Measurements from ENCODE around the gene OR7G1. TPM values are rescaled to one million over a fixed set of nuclear protein-coding genes. Genes with fewer than 3 reads are reported as not detected.

OR7G1 gene
- total RNA-seq, 1 donor from 2014 or later, result not detected

- H3K27me3 Mint-ChIP-seq, result peaks cover 8% of the 10 kb centered on the region
- H3K4me1 Mint-ChIP-seq, result no peaks in the 10 kb centered on the region
- no peaks in the 10 kb centered on the region for H3K9me3 Mint-ChIP-seq
- ChIA-PET POLR2A (no interaction called here), CTCF (no interaction called here)
- no peak within 1 kb of the TSS for H3K27ac Mint-ChIP-seq
- H3K4me3 Mint-ChIP-seq, result no peak within 1 kb of the TSS
- TF ChIP-seq CTCF (IDR thresholded peaks at IDR 0.05), result no peak
- DNase-seq (no peak), ATAC-seq (ENCODE audit: low read depth) (no peak)
- intact Hi-C loops (cut with micrococcal nuclease), result no loop called here
- no peaks in the 10 kb centered on the region for H3K36me3 Mint-ChIP-seq (ENCODE audit: low read depth)
Measured at GRCh38 chr19:9107375-9107774, 8.2 kb downstream of the OR7G1 start, which contains the start of gene OR7G2. OR7G2 (minus strand) TSS chr19:9107475; CDS start chr19:9103243, 4,232 bp downstream.

GRCh38 chr19:9086761-9087160 is 28.8 kb downstream of the OR7G1 start, which contains the start of gene OR1M1:
OR1M1 (plus strand) TSS chr19:9087061; CDS start chr19:9093245, 6,184 bp downstream.
- no peak for TF ChIP-seq CTCF (IDR thresholded peaks at IDR 0.05)
- DNase-seq (no peak), ATAC-seq (ENCODE audit: low read depth) (no peak)
- POLR2A ChIA-PET, result no interaction called here
- Mint-ChIP-seq H3K9me3 (no peaks in the 10 kb centered on the region), H3K27me3 (peaks cover 2% of the 10 kb centered on the region), H3K4me1 (no peaks in the 10 kb centered on the region), H3K36me3 (ENCODE audit: low read depth) (no peaks in the 10 kb centered on the region), H3K27ac (no peak within 1 kb of the TSS), H3K4me3 (no peak within 1 kb of the TSS)
- CTCF ChIA-PET, result no interaction called here
- intact Hi-C loops (cut with micrococcal nuclease), result no loop called here

- Mint-ChIP-seq H3K27me3 (no peaks in the 10 kb centered on the region), H3K4me1 (no peaks in the 10 kb centered on the region), H3K4me3 (no peak overlapping the region), H3K9me3 (no peaks in the 10 kb centered on the region), H3K36me3 (ENCODE audit: low read depth) (no peaks in the 10 kb centered on the region), H3K27ac (no peak overlapping the region)
- POLR2A ChIA-PET, result no interaction called here
- DNase-seq (no peak), ATAC-seq (ENCODE audit: low read depth) (no peak)
- no peak for TF ChIP-seq CTCF (IDR thresholded peaks at IDR 0.05)
- CTCF ChIA-PET, result no interaction called here
- intact Hi-C loops (cut with micrococcal nuclease), result no loop called here
Measured at GRCh38 chr19:9078651-9079050, 36.9 kb downstream of the OR7G1 start.

GRCh38 chr19:9076901-9077300 is 38.7 kb downstream of the OR7G1 start:
- ATAC-seq (ENCODE audit: low read depth), result no peak
- Mint-ChIP-seq H3K4me1 (no peaks in the 10 kb centered on the region), H3K36me3 (ENCODE audit: low read depth) (no peaks in the 10 kb centered on the region), H3K27ac (no peak overlapping the region), H3K9me3 (no peaks in the 10 kb centered on the region), H3K4me3 (no peak overlapping the region), H3K27me3 (no peaks in the 10 kb centered on the region)
- no peak for TF ChIP-seq CTCF (IDR thresholded peaks at IDR 0.05)
- CTCF ChIA-PET, result no interaction called here
- POLR2A ChIA-PET, result no interaction called here
- no peak for DNase-seq
- intact Hi-C loops (cut with micrococcal nuclease), result no loop called here

- no peaks in the 10 kb centered on the region for H3K9me3 Mint-ChIP-seq
- H3K4me3 Mint-ChIP-seq, result no peak overlapping the region
- ATAC-seq (ENCODE audit: low read depth) (no peak), DNase-seq (no peak)
- TF ChIP-seq CTCF (IDR thresholded peaks at IDR 0.05), result no peak
- no peaks in the 10 kb centered on the region for H3K4me1 Mint-ChIP-seq
- intact Hi-C loops (cut with micrococcal nuclease), result no loop called here
- ChIA-PET POLR2A (no interaction called here), CTCF (no interaction called here)
- H3K27me3 Mint-ChIP-seq, result no peaks in the 10 kb centered on the region
- H3K27ac Mint-ChIP-seq, result no peak overlapping the region
- H3K36me3 Mint-ChIP-seq (ENCODE audit: low read depth), result no peaks in the 10 kb centered on the region
Measured at GRCh38 chr19:9075064-9075949, 40.3 kb downstream of the OR7G1 start.
